BE2C (cell line): ENCODE measurements around the gene CEP85L.

Experiments used
- DNase-seq: peaks from one replicate; pipeline ENCODE4 v3.0.0-alpha.2; 2020
- H3K27me3 ChIP-seq: fragments of 250-450 bp; sonication (Bioruptor Pico); 2 replicates; pipeline ENCODE4 v1.5.1; 2020; ENCODE audit warnings: mild to moderate bottlenecking
- H3K36me3 ChIP-seq: fragments of 250-450 bp; sonication (Bioruptor Pico); 2 replicates; pipeline ENCODE4 v1.5.1; 2020; ENCODE audit warnings: mild to moderate bottlenecking
- H3K4me1 ChIP-seq: fragments of 250-450 bp; sonication (Bioruptor Pico); 2 replicates; pipeline ENCODE4 v1.5.1; 2020
- H3K4me3 ChIP-seq: 2 replicates; pipeline ENCODE4 v1.5.1; 2011; ENCODE audit warnings: low read depth, low read length
- H3K9me3 ChIP-seq: fragments of 250-450 bp; sonication (Bioruptor Pico); 2 replicates; pipeline ENCODE4 v1.5.1; 2020
- CTCF ChIP-seq: IDR thresholded peaks from 2 replicates; pipeline ENCODE4 v1.5.1; 2012; ENCODE audit warnings: mild to moderate bottlenecking, low read depth, low read length

The CEP85L gene

GRCh38 chr6:118504611-118505010, 146.8 kb downstream of the CEP85L start:
- H3K27me3 ChIP-seq: no peaks in the 10 kb centered on the region
- H3K36me3 ChIP-seq: no peaks in the 10 kb centered on the region
- H3K4me3 ChIP-seq: no peak overlapping the region
- no peak for TF ChIP-seq CTCF
- H3K9me3 ChIP-seq: no peaks in the 10 kb centered on the region
- no peak for DNase-seq
- no peaks in the 10 kb centered on the region for H3K4me1 ChIP-seq

GRCh38 chr6:118502169-118502568, 149.2 kb downstream of the CEP85L start:
- no peak for TF ChIP-seq CTCF
- Histone ChIP-seq H3K4me3 (no peak overlapping the region), H3K27me3 (no peaks in the 10 kb centered on the region), H3K4me1 (no peaks in the 10 kb centered on the region), H3K36me3 (no peaks in the 10 kb centered on the region), H3K9me3 (no peaks in the 10 kb centered on the region)
- no peak for DNase-seq

- no peaks in the 10 kb centered on the region for H3K36me3 ChIP-seq
- DNase-seq: no peak
- no peaks in the 10 kb centered on the region for H3K9me3 ChIP-seq
- H3K4me3 ChIP-seq: no peak overlapping the region
- H3K4me1 ChIP-seq: no peaks in the 10 kb centered on the region
- TF ChIP-seq CTCF: no peak
- no peaks in the 10 kb centered on the region for H3K27me3 ChIP-seq
These were observed 149.6 kb downstream of the CEP85L start for GRCh38 chr6:118501765-118502164.

- Histone ChIP-seq H3K4me1 (no peaks in the 10 kb centered on the region), H3K9me3 (no peaks in the 10 kb centered on the region), H3K36me3 (no peaks in the 10 kb centered on the region), H3K4me3 (no peak overlapping the region), H3K27me3 (no peaks in the 10 kb centered on the region)
- no peak for DNase-seq
- TF ChIP-seq CTCF: no peak
These were observed 150.3 kb downstream of the CEP85L start for GRCh38 chr6:118501099-118501498.

- Histone ChIP-seq H3K36me3 (peaks cover 4% of the 10 kb centered on the region; the same call in 1 of the 2 replicates), H3K4me1 (no peaks in the 10 kb centered on the region), H3K27me3 (no peaks in the 10 kb centered on the region), H3K9me3 (no peaks in the 10 kb centered on the region), H3K4me3 (no peak overlapping the region)
- no peak for DNase-seq
- no peak for TF ChIP-seq CTCF
These were observed 151.0 kb downstream of the CEP85L start for GRCh38 chr6:118500130-118501015.

GRCh38 chr6:118495485-118496280, 155.7 kb downstream of the CEP85L start:
- Histone ChIP-seq H3K36me3 (peaks cover 4% of the 10 kb centered on the region), H3K4me1 (peaks cover 8% of the 10 kb centered on the region; the same call in 1 of the 2 replicates), H3K4me3 (no peak overlapping the region), H3K9me3 (no peaks in the 10 kb centered on the region), H3K27me3 (no peaks in the 10 kb centered on the region)
- DNase-seq: no peak
- no peak for TF ChIP-seq CTCF
